Spinal cord (tissue), 10 donors: ENCODE measurements around the gene ELL. TPM values are rescaled to one million over a fixed set of nuclear protein-coding genes. Genes with fewer than 3 reads are reported as not detected.

ENCODE experiments used
- DNase-seq, 6 donors: peaks; one replicate each; pipeline versions ENCODE4 v3.0.0 to v3.0.0-alpha.2; 2013 to 2015; ENCODE audit warnings: low spot score in 6 of 6, low read depth in 4 of 6
- H3K27ac ChIP-seq: one replicate; pipeline ENCODE4 v1.5.1; 2013; ENCODE audit warnings: low read depth, low read length, control low read depth
- H3K27me3 ChIP-seq: one replicate; pipeline ENCODE4 v1.6.1; 2013; ENCODE audit warnings: low read length; ENCODE audit not compliant: control insufficient read depth, insufficient read depth
- H3K36me3 ChIP-seq: one replicate; pipeline ENCODE4 v1.6.1; 2013; ENCODE audit warnings: low read length; ENCODE audit not compliant: control insufficient read depth, insufficient read depth
- H3K4me1 ChIP-seq: one replicate; pipeline ENCODE4 v1.6.1; 2013; ENCODE audit warnings: low read length; ENCODE audit not compliant: control insufficient read depth, insufficient read depth
- H3K4me3 ChIP-seq: one replicate; pipeline ENCODE4 v1.5.1; 2013; ENCODE audit warnings: low read depth, low read length, control low read depth
- H3K9me3 ChIP-seq: one replicate; pipeline ENCODE4 v1.6.1; 2013; ENCODE audit warnings: low read length; ENCODE audit not compliant: control insufficient read depth, insufficient read depth
- WGBS: methylation state at CpG from one replicate; pipeline ENCODE4 v1.1.5; 2013; ENCODE audit warnings: missing lambda C conversion rate; ENCODE audit not compliant: insufficient coverage; 5-methylcytosine and 5-hydroxymethylcytosine counted together
- polyA plus RNA-seq, 2 donors: library from polyadenylated mRNA; unstranded; fragments of 120-200 nt; gene quantifications; one replicate each; pipeline ENCODE4 v1.2.1, GENCODE V29; 2013; ENCODE audit not compliant: insufficient read length in 2 of 2
- total RNA-seq, 2 donors: library from RNA; depleted of rRNA in 1 of 2; stranded (reverse); fragments of 120-200 nt in 1 of 2; fragments of >200 nt in 1 of 2; gene quantifications; one replicate each; pipeline versions ENCODE4 v1.2.3 to v1.2.4, GENCODE V29; 2013 to 2014
- donor health status: healthy.

Gene ELL
- total and polyA plus RNA-seq, 4 donors = 7.4 to 11.6 (median 8.9) TPM

DNA sequence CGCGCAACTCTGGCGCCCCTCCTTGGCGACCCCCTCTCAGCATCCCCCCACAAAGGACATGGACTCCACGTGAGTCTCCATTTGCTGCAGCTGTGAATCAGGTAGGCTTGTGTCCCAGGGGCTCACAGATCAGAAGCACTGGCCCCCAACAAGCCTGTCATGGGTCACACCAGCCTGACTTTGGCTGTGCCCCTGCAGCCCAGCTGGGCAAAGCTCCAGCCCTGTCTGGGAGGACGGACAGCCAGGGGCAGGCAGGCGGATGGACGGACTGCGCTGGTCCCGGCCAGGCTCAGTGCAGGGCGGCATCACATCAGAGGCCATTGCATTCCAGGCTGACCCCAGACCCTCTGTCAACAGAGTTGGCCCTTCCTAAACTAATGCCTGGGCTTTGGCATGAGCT is 55.5 kb downstream of the ELL start:
- H3K9me3 ChIP-seq = no peaks in the 10 kb centered on the region
- DNase-seq = no peak
- no peak overlapping the region for H3K27ac ChIP-seq
- peaks cover 29% of the 10 kb centered on the region for H3K4me1 ChIP-seq
- H3K36me3 ChIP-seq = peaks cover 81% of the 10 kb centered on the region
- no peaks in the 10 kb centered on the region for H3K27me3 ChIP-seq
- 91% methylated on average over 11 of the region's 11 CpGs for WGBS
- H3K4me3 ChIP-seq = no peak overlapping the region

DNA sequence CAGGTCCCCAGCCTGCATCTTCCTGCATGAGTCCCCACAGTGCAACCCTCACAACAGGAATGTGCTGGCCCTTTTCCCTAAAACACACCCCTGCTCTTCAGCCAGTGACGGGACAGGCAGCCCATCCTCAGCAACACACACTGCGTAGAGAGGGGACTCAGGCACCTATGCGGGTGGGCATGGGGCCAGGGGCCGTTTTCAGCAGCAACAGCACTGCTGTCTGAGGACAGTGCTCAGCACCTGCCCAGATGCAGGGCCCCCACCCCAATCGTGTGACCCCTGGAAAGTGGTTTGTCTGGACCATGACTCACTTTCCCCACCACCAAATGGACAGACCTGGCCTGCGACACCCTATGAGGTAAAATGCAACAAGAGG is 55.9 kb downstream of the ELL start:
- H3K27me3 ChIP-seq = no peaks in the 10 kb centered on the region
- DNase-seq = no peak
- no peaks in the 10 kb centered on the region for H3K9me3 ChIP-seq
- 96% methylated on average over 4 of the region's 6 CpGs for WGBS
- H3K36me3 ChIP-seq = peaks cover 81% of the 10 kb centered on the region
- H3K4me1 ChIP-seq = peaks cover 32% of the 10 kb centered on the region
- H3K27ac ChIP-seq = no peak overlapping the region
- H3K4me3 ChIP-seq = no peak overlapping the region

DNA sequence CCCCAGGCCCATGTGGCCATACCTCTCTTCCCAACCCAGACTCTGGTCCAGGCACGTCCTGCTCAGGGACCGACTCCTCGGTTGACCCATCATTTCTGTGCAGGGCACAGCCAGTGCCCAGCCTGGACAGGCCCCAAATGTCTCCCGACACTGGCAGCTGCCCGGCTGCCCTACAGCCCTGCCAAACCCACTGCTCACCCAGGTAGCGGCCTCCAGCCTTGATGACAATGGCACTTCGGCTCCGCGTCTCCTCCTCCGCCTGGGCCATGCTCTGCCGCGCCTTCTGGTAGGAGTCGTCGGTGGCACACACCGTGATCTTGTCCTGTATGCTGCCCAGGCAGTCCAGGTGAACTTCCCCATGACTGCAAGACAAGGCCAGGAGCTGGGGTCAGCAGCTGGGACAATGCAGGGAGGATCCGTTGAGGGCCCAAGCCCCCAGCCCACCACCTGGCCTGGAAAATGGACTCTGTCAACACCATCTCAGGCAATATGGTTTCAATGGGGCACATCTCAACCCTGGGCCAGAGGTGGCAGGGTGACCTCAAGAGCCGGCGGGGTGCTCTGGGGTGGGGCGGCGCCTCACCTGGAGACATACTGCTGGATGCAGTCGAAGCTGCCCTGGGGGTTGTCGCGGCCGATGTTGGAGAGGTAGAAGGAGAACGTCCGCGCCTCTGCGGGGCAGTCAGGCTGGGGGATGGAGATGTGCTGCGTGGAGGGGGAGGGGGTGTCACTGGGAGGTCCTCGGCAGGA is 56.5 kb downstream of the ELL start:
- Histone ChIP-seq H3K4me1 (peaks cover 34% of the 10 kb centered on the region), H3K9me3 (no peaks in the 10 kb centered on the region), H3K36me3 (peaks cover 83% of the 10 kb centered on the region), H3K27me3 (no peaks in the 10 kb centered on the region), H3K27ac (peak overlapping the region; percentile 26), H3K4me3 (no peak overlapping the region)
- WGBS = 93% methylated on average over 28 of the region's 30 CpGs
- no peak for DNase-seq

DNA sequence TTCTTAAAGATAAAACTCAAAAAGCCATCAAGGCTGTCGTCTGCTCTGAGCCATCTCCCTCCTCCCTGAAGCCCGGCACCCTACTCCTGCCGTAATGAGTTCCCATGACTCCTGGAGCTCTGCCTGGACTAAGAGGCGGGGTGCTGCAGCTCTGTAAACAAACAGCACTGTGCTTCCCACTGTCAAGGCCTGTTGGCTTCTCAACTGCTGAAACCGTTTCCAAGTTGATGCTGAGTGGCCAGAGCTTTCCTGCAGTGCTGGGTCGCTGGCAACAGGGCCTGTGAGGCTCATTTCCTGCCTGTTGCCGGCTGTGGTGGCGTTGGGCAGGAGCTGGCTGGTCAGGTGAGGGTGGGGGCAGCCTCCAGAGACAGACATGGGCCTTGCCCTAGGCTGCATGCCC is 57.2 kb downstream of the ELL start:
- DNase-seq = peak in 1 of 6 donors; percentile 88
- Histone ChIP-seq H3K4me1 (peaks cover 32% of the 10 kb centered on the region), H3K27ac (peak overlapping the region; percentile 27), H3K27me3 (no peaks in the 10 kb centered on the region), H3K9me3 (no peaks in the 10 kb centered on the region), H3K4me3 (no peak overlapping the region), H3K36me3 (peaks cover 83% of the 10 kb centered on the region)
- WGBS = 49% methylated on average over 8 of the region's 8 CpGs

DNA sequence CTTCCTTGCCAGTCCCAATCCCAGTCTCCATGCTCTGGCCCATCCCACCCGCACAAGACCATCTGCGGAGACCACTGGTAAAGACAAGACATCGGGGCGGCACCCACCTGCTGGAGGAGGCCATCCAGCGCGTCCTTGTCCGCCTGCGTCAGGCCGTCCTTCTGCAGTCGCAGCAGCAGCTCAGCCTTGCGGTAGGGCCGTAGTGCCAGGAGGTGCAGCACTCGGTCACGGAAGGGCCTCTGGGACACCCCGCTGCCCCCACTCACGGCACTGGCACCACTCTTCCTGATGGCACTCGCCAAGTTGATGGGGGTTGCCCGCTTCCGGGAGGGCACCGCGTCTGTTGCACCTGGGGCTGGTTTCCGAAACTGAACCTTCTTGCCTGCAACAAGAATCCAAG is 60.4 kb downstream of the ELL start:
- peaks cover 46% of the 10 kb centered on the region for H3K4me1 ChIP-seq
- H3K27ac ChIP-seq = no peak overlapping the region
- H3K4me3 ChIP-seq = no peak overlapping the region
- H3K36me3 ChIP-seq = peaks cover 91% of the 10 kb centered on the region
- DNase-seq = no peak
- H3K27me3 ChIP-seq = no peaks in the 10 kb centered on the region
- WGBS = 96% methylated on average over 22 of the region's 22 CpGs
- H3K9me3 ChIP-seq = no peaks in the 10 kb centered on the region

DNA sequence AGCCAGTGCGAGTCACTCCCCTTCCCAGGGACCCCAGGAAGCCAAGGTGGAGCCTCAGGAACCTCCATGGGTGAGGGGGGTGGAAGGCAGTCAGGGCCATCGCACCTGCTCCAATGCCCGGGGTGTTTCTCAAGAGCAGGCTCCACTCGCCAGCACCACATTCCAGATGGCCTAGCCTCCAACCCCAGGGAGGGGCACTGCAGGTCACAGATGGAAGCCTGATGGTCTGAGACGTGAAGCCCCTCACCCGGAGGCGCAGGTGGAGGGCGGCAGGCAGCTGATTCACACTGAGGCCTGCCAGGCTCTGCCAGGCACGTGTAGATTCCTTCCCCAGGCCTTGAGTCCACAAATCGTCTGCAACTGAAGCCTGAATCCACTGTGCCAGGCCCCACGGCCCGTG is 61.0 kb downstream of the ELL start:
- H3K4me3 ChIP-seq = no peak overlapping the region
- H3K36me3 ChIP-seq = peaks cover 91% of the 10 kb centered on the region

DNA sequence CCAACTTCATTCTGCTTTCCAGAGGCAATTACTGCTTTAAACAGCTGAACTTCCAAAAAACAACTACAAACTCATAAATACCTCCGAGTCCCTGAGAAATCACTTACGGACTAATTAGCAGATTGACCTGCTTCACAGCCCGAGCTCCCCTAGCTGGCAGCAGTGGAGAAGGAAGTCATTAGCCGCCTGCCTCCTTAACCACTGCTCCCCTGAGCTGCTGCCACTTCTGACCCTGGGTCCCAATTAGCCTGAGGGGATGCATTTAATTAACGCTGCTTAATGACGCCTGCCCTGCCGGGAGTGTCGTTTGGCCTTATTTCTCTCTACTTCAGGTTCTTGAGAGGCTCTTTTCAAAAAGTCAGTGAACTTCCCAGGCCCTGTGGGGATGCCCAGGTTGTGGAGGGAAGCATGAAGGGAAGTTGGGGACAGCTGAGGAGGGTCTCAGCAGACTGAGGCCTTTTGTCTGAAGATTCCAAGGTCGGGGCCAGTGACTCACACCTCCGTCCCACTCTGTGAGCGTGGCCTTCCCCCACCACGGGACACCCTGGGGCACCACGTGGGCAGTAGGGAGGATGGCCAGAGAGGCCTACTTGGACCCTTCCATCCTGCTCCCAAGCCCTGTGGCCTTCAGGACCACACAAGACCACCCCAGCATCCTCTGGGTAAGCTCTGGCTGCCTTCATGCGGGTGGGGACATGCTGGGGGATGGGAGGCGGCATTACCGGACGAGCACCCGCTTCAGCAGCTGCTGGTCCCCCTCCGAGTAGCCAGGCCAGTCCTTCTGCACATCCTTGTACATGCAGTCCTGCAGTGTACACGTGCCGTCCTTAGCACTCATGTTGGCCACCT is 64.2 kb downstream of the ELL start:
- Histone ChIP-seq H3K36me3 (peaks cover 72% of the 10 kb centered on the region), H3K9me3 (no peaks in the 10 kb centered on the region), H3K27ac (no peak overlapping the region), H3K27me3 (no peaks in the 10 kb centered on the region), H3K4me3 (no peak overlapping the region), H3K4me1 (peaks cover 35% of the 10 kb centered on the region)
- peak in 2 of 6 donors; percentile 16 to 77 for DNase-seq
- 69% methylated on average over 16 of the region's 21 CpGs for WGBS

More for the DNA sequence above, 61.0 kb downstream of the ELL start:
- no peak for DNase-seq
- no peak overlapping the region for H3K27ac ChIP-seq
- peaks cover 48% of the 10 kb centered on the region for H3K4me1 ChIP-seq
- H3K27me3 ChIP-seq = no peaks in the 10 kb centered on the region
- no peaks in the 10 kb centered on the region for H3K9me3 ChIP-seq
- WGBS = 82% methylated on average over 11 of the region's 12 CpGs

DNA sequence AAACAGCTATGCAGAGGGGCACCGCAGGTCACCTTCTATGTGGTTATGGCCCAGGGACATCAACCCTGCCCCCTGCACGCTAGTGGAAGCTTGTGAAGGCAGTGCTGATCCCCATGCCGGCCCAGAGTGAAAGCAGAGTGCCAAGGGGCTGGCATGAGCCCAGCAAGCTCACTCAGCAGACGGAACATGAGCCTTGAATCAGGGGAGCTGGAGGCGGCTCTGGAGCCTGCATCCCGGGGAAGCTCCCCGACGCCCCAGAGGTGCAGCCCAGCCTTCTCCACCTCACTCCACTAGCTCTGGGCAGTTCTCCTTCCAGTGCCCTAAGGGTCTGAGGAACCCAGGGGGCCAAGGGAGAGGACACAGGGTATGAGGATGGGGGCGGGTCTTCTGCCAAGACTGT is 64.9 kb downstream of the ELL start:
- Histone ChIP-seq H3K27ac (no peak overlapping the region), H3K27me3 (no peaks in the 10 kb centered on the region), H3K4me3 (no peak overlapping the region), H3K36me3 (peaks cover 72% of the 10 kb centered on the region), H3K9me3 (no peaks in the 10 kb centered on the region), H3K4me1 (peaks cover 35% of the 10 kb centered on the region)
- WGBS = 62% methylated on average over 7 of the region's 9 CpGs
- peak in 1 of 6 donors; percentile 82 for DNase-seq

DNA sequence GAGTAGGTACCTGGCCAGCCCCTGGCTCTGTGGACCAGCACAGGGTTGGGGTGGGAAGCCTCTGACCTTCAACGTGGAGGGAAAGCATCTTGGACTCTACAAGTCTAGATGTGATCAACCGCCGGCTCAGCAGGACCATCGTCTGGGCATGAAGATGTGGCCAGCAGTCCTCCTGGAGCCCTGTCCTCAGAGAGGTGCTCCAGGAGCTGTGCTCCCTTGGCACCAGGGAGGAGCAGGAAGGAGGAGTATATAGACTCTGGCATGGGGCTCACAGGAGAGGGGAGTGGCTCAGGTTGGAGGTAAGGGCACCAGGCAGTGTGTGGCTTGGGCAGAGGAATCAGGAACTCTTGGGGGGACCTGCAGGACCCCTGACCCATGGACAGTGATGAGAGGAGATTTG is 65.6 kb downstream of the ELL start:
- Histone ChIP-seq H3K27ac (no peak overlapping the region), H3K36me3 (peaks cover 71% of the 10 kb centered on the region), H3K9me3 (no peaks in the 10 kb centered on the region), H3K4me3 (no peak overlapping the region), H3K27me3 (no peaks in the 10 kb centered on the region), H3K4me1 (peaks cover 35% of the 10 kb centered on the region)
- no peak for DNase-seq
- 93% methylated on average over 4 of the region's 4 CpGs for WGBS
